Liver (tissue), 3 donors: ENCODE measurements around the gene FAM181B.

Experiments used
- CTCF ChIP-seq: fragments of 150-350 bp; IDR thresholded peaks from 2 replicates; pipeline ENCODE4 v1.5.1; 2017; ENCODE audit warnings: improper control_type of control experiment, low read depth, low read length; ENCODE audit not compliant: missing input control
- HNF4A ChIP-seq, 2 donors: conservative IDR thresholded peaks; 2 replicates each; pipeline ENCODE4 v1.6.1; 2016; ENCODE audit warnings: antibody characterized with exemption in 2 of 2, mild to moderate bottlenecking in 2 of 2
- MAX ChIP-seq: IDR thresholded peaks from 2 replicates; pipeline ENCODE4 v1.6.1; 2016; ENCODE audit warnings: antibody characterized with exemption
- RAD21 ChIP-seq, 2 donors: IDR thresholded peaks; 2 replicates each; pipeline ENCODE4 v1.6.1; 2016; ENCODE audit warnings: antibody characterized with exemption in 2 of 2, mild to moderate bottlenecking in 2 of 2
- TAF1 ChIP-seq: conservative IDR thresholded peaks from 2 replicates; pipeline ENCODE4 v1.6.1; 2016; ENCODE audit warnings: antibody characterized with exemption, mild to moderate bottlenecking
- donor health status: healthy.
- donor health status: healthy.

DNA sequence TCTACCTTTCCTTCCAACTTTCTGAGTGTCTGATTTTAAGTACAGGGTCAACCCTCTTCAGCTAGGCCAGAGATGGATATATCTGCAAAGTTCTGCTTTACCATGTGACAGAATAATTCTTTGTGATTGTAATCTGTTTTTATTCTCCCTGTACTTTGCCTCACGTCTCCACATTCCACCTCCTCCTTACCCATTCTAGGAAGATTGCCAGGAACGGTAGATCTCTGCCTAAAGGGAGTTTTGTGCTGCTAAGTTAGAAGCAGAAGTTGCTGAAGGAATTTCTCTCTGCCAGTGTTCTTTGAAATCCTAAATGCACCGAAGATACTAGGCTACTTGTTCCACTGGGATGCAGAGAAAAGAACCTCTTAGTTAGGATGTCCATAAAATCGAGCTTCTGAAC is 20.7 kb upstream of the FAM181B start:
- TF ChIP-seq CTCF (no peak), MAX (no peak), RAD21 (IDR thresholded peaks at IDR 0.05) (no peak), HNF4A (conservative IDR thresholded peaks at IDR 0.05) (no peak), TAF1 (no peak)
